ENCODE data around the gene SULT2B1.

SULT2B1 gene

DNA sequence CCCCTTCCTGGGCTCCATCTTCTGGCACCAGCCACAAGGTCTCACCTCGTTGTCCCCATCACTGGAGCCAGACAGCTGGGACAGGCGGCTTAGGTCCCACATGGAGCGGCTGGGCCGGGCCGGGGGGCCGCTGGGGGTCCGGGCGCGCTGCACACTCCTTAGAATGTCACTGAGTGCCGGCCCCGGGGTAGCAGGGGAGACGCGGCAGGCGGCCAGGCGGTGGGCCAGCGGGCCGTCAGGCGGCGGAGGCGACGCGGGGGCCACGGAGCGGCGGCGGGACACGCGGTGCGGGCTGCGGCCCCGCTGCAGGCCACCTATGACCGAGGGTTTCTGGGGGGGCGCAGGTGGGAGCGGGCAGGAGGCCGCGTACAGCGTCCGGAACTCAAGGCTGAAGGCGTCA is 51.5 kb downstream of the SULT2B1 start:
- no peak for TF ChIP-seq TCF12 (IDR thresholded peaks at IDR 0.05; ENCODE audit: low read depth)

DNA sequence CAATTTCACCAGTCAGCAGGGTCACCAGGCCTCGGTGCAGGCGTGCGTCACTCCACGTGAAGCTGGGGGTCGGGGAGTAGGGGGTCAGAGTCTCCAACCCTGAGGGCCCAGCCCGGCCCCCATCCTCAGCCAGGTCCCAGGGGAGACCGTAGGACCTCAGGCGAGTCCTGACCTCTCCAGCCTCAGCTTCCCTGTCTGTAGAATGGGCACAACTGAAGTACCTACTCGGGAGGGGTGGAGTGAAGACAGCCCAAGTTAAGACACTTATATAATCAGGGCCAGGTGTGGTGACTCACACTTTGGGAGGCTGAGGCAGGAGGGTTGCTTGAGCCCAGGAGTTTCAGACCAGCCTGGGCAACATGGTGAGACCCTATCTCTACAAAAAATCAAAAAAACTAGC is 51.9 kb downstream of the SULT2B1 start:
- TF ChIP-seq EGR1 (IDR thresholded peaks at IDR 0.05) (no peak), REST (IDR thresholded peaks at IDR 0.05; ENCODE audit: low read depth) (no peak)

GRCh38 chr19:48606463-48607358 is 54.7 kb downstream of the SULT2B1 start, which contains the start of gene SPACA4:
TSS of gene SPACA4 (plus strand) at chr19:48606742. CDS start at chr19:48606979, 237 bp downstream.
- no peak for TF ChIP-seq FOXM1 (IDR thresholded peaks at IDR 0.05; ENCODE audit: borderline replicate concordance, low read depth)
- TF ChIP-seq, protein P1, sequence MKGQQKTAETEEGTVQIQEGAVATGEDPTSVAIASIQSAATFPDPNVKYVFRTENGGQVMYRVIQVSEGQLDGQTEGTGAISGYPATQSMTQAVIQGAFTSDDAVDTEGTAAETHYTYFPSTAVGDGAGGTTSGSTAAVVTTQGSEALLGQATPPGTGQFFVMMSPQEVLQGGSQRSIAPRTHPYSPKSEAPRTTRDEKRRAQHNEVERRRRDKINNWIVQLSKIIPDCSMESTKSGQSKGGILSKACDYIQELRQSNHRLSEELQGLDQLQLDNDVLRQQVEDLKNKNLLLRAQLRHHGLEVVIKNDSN (IDR thresholded peaks at IDR 0.05) = no peak
- TF ChIP-seq ZBTB7A (IDR thresholded peaks at IDR 0.05; ENCODE audit: low read depth) = no peak
- no peak for TF ChIP-seq YY1 (IDR thresholded peaks at IDR 0.05; ENCODE audit: low read depth)
- no peak for TF ChIP-seq EGR1 (IDR thresholded peaks at IDR 0.05)
- no peak for TF ChIP-seq CEBPB (IDR thresholded peaks at IDR 0.05)
- TF ChIP-seq RAD21 (IDR thresholded peaks at IDR 0.05; ENCODE audit: low read depth) = no peak

- no peak for TF ChIP-seq EP300 (IDR thresholded peaks at IDR 0.05; ENCODE audit: borderline replicate concordance)
These were observed 55.4 kb downstream of the SULT2B1 start for GRCh38 chr19:48607359-48607755.

DNA sequence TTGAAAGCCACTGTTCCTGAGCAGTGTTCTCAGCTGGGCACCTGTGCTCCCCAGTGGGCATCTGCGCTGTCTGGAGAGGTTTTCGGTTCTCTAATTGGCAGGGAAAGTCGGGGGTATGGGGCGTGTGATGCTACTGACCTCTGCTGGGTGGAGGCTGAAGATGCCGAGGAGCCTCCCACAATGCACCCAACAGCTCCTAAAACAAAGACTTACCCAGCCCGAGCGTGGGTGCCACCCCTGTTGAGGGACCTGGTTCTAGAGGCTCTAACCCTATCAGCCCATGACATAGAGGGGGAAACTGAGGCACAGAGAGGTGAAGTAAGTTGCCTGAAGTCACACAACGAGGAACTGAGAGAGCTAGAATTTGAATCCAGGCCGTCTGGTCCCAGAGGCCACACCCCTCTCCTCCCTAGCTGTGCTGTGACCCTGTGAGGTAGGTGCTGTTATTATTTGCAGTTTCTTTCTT is 56.9 kb downstream of the SULT2B1 start:
- TF ChIP-seq RAD21 (IDR thresholded peaks at IDR 0.05; ENCODE audit: low read depth) (peak; percentile 16; the same call in 1 of the 2 replicates), TCF12 (IDR thresholded peaks at IDR 0.05; ENCODE audit: low read depth) (no peak), EGR1 (IDR thresholded peaks at IDR 0.05) (no peak)

- TF ChIP-seq EP300 (IDR thresholded peaks at IDR 0.05; ENCODE audit: borderline replicate concordance) (no peak), NFIC (IDR thresholded peaks at IDR 0.05) (no peak), TEAD4 (IDR thresholded peaks at IDR 0.05) (no peak), TAF1 (IDR thresholded peaks at IDR 0.05; ENCODE audit: low read depth) (no peak), REST (IDR thresholded peaks at IDR 0.05; ENCODE audit: low read depth) (no peak), MAX (IDR thresholded peaks at IDR 0.05) (no peak), YY1 (IDR thresholded peaks at IDR 0.05; ENCODE audit: low read depth) (no peak), ZBTB7A (IDR thresholded peaks at IDR 0.05; ENCODE audit: low read depth) (no peak), EGR1 (IDR thresholded peaks at IDR 0.05) (no peak), CEBPB (IDR thresholded peaks at IDR 0.05) (no peak), CREB1 (IDR thresholded peaks at IDR 0.05; ENCODE audit: low read depth) (no peak), TCF12 (IDR thresholded peaks at IDR 0.05; ENCODE audit: low read depth) (no peak), RAD21 (IDR thresholded peaks at IDR 0.05; ENCODE audit: low read depth) (no peak), FOXM1 (IDR thresholded peaks at IDR 0.05; ENCODE audit: borderline replicate concordance, low read depth) (no peak)
- TF ChIP-seq, protein P1 (IDR thresholded peaks at IDR 0.05) = no peak
These were observed 57.7 kb downstream of the SULT2B1 start for GRCh38 chr19:48609571-48610108.

- no peak for TF ChIP-seq TEAD4 (IDR thresholded peaks at IDR 0.05)
- no peak for TF ChIP-seq TAF1 (IDR thresholded peaks at IDR 0.05; ENCODE audit: low read depth)
- TF ChIP-seq RAD21 (IDR thresholded peaks at IDR 0.05; ENCODE audit: low read depth) = no peak
- TF ChIP-seq, protein P1 (IDR thresholded peaks at IDR 0.05) = no peak
- no peak for TF ChIP-seq CREB1 (IDR thresholded peaks at IDR 0.05; ENCODE audit: low read depth)
- no peak for TF ChIP-seq ZBTB7A (IDR thresholded peaks at IDR 0.05; ENCODE audit: low read depth)
- no peak for TF ChIP-seq MAX (IDR thresholded peaks at IDR 0.05)
- TF ChIP-seq CEBPB (IDR thresholded peaks at IDR 0.05) = no peak
- TF ChIP-seq REST (IDR thresholded peaks at IDR 0.05; ENCODE audit: low read depth) = no peak
These were observed 59.9 kb downstream of the SULT2B1 start for GRCh38 chr19:48611872-48612271.

All from Ishikawa (cell line).